GM21515 (cell line): ENCODE data around the gene ENDOV.

ENCODE experiments used
- ATAC-seq: cut with Tn5 transposase; IDR thresholded peaks from one replicate; pipeline ENCODE4 v1.9.1; 2021; ENCODE audit not compliant: unreplicated experiment

Gene ENDOV

GRCh38 chr17:80414508-80414802 is 512 bp upstream of the ENDOV start:
- ATAC-seq, result no peak

- ATAC-seq, result peak; percentile 30
Measured at GRCh38 chr17:80415626-80416137, 715 bp downstream of the ENDOV start.

GRCh38 chr17:80416260-80416939 is 1.4 kb downstream of the ENDOV start:
- ATAC-seq, result no peak

GRCh38 chr17:80416940-80417293 is 1.9 kb downstream of the ENDOV start:
- ATAC-seq, result no peak

- ATAC-seq, result no peak
Measured at GRCh38 chr17:80418589-80418988, 3.6 kb downstream of the ENDOV start.

GRCh38 chr17:80419255-80419654 is 4.3 kb downstream of the ENDOV start:
- no peak for ATAC-seq

- ATAC-seq, result no peak
Measured at GRCh38 chr17:80421381-80422090, 6.6 kb downstream of the ENDOV start.

- ATAC-seq, result no peak
Measured at GRCh38 chr17:80422276-80422675, 7.3 kb downstream of the ENDOV start.

GRCh38 chr17:80422981-80423380 is 8.0 kb downstream of the ENDOV start:
- ATAC-seq, result no peak

GRCh38 chr17:80423536-80424225 is 8.7 kb downstream of the ENDOV start:
- no peak for ATAC-seq

- no peak for ATAC-seq
Measured at GRCh38 chr17:80424261-80424660, 9.3 kb downstream of the ENDOV start.

- ATAC-seq, result no peak
Measured at GRCh38 chr17:80424878-80425765, 10.2 kb downstream of the ENDOV start.

- no peak for ATAC-seq
Measured at GRCh38 chr17:80425835-80426426, 11.0 kb downstream of the ENDOV start.

- peak; percentile 61 for ATAC-seq
Measured at GRCh38 chr17:80426671-80427326, 11.8 kb downstream of the ENDOV start.

- no peak for ATAC-seq
Measured at GRCh38 chr17:80427366-80428282, 12.7 kb downstream of the ENDOV start.

- no peak for ATAC-seq
Measured at GRCh38 chr17:80428363-80428762, 13.4 kb downstream of the ENDOV start.

- ATAC-seq, result no peak
Measured at GRCh38 chr17:80428796-80429195, 13.8 kb downstream of the ENDOV start.

- ATAC-seq, result no peak
Measured at GRCh38 chr17:80429356-80430275, 14.6 kb downstream of the ENDOV start.
